Mesodermal cell (in vitro differentiated cells): Measurements from ENCODE around the gene B3GNT9.

Source experiments
- H3K27ac ChIP-seq: 2 replicates; pipeline ENCODE4 v1.7.0; 2013; ENCODE audit warnings: mild to moderate bottlenecking, low read depth, low read length, moderate library complexity; ENCODE audit not compliant: severe bottlenecking
- H3K36me3 ChIP-seq: 2 replicates; pipeline ENCODE4 v1.7.1; 2013; ENCODE audit warnings: mild to moderate bottlenecking, low read length, moderate library complexity; ENCODE audit not compliant: control insufficient read depth, insufficient read depth
- H3K4me1 ChIP-seq: one replicate; pipeline ENCODE4 v1.7.1; 2013; ENCODE audit warnings: mild to moderate bottlenecking, low read length; ENCODE audit not compliant: insufficient read depth, control insufficient read depth, poor library complexity, severe bottlenecking
- H3K4me3 ChIP-seq: 2 replicates; pipeline ENCODE4 v1.7.0; 2013; ENCODE audit warnings: low read length, control low read depth, mild to moderate bottlenecking; ENCODE audit not compliant: insufficient read depth, poor library complexity, severe bottlenecking; ENCODE audit errors: extremely low read depth
- H3K9me3 ChIP-seq: 2 replicates; pipeline ENCODE4 v1.7.1; 2013; ENCODE audit warnings: mild to moderate bottlenecking, low read length, moderate library complexity; ENCODE audit not compliant: control insufficient read depth
- WGBS, 2 experiments: methylation state at CpG; one replicate each; pipeline ENCODE4 v1.1.5; 2013; ENCODE audit warnings: missing lambda C conversion rate in 2 of 2; ENCODE audit not compliant: insufficient coverage in 2 of 2; 5-methylcytosine and 5-hydroxymethylcytosine counted together

Gene B3GNT9

GRCh38 chr16:67177743-67178699, 27.2 kb upstream of the B3GNT9 start:
- Histone ChIP-seq H3K9me3 (no peaks in the 10 kb centered on the region), H3K27ac (no peak overlapping the region), H3K36me3 (peaks cover 31% of the 10 kb centered on the region), H3K4me3 (peak overlapping the region; percentile 18), H3K4me1 (peaks cover 10% of the 10 kb centered on the region)
- WGBS, 2 experiments = 7 to 14% methylated on average over 58 to 60 of the region's 73 CpGs

GRCh38 chr16:67176662-67177061, 25.9 kb upstream of the B3GNT9 start:
- 95 to 96% methylated on average over 12 of the region's 12 CpGs for WGBS, 2 experiments
- peaks cover 31% of the 10 kb centered on the region for H3K36me3 ChIP-seq
- peaks cover 10% of the 10 kb centered on the region for H3K4me1 ChIP-seq
- no peak overlapping the region for H3K27ac ChIP-seq
- H3K9me3 ChIP-seq = no peaks in the 10 kb centered on the region
- H3K4me3 ChIP-seq = no peak overlapping the region

GRCh38 chr16:67174706-67175231, 24.0 kb upstream of the B3GNT9 start:
- Histone ChIP-seq H3K27ac (no peak overlapping the region), H3K4me1 (peaks cover 17% of the 10 kb centered on the region), H3K4me3 (peak overlapping the region; percentile 29), H3K36me3 (peaks cover 18% of the 10 kb centered on the region), H3K9me3 (no peaks in the 10 kb centered on the region)
- WGBS, 2 experiments = 76 to 79% methylated on average over 22 to 31 of the region's 31 CpGs

- H3K4me1 ChIP-seq = peaks cover 20% of the 10 kb centered on the region
- WGBS, 2 experiments = 3 to 4% methylated on average over 59 to 61 of the region's 71 CpGs
- peaks cover 12% of the 10 kb centered on the region for H3K36me3 ChIP-seq
- no peak overlapping the region for H3K27ac ChIP-seq
- no peaks in the 10 kb centered on the region for H3K9me3 ChIP-seq
- peak overlapping the region; percentile 29 for H3K4me3 ChIP-seq
Measured at GRCh38 chr16:67173808-67174705, 23.3 kb upstream of the B3GNT9 start.

GRCh38 chr16:67173323-67173722, 22.5 kb upstream of the B3GNT9 start:
- H3K27ac ChIP-seq = no peak overlapping the region

GRCh38 chr16:67170949-67171649, 20.3 kb upstream of the B3GNT9 start:
- 48 to 51% methylated on average over 12 to 14 of the region's 14 CpGs for WGBS, 2 experiments
- H3K4me3 ChIP-seq = peak overlapping the region; percentile 41
- H3K36me3 ChIP-seq = peaks cover 8% of the 10 kb centered on the region
- H3K27ac ChIP-seq = peak overlapping the region; percentile 84
- H3K4me1 ChIP-seq = peaks cover 20% of the 10 kb centered on the region
- no peaks in the 10 kb centered on the region for H3K9me3 ChIP-seq

More at GRCh38 chr16:67173323-67173722, 22.5 kb upstream of the B3GNT9 start:
- WGBS, 2 experiments = 60 to 89% methylated on average over 1 of the region's 1 CpG
- H3K9me3 ChIP-seq = no peaks in the 10 kb centered on the region
- peaks cover 20% of the 10 kb centered on the region for H3K4me1 ChIP-seq
- H3K4me3 ChIP-seq = peak overlapping the region; percentile 29
- H3K36me3 ChIP-seq = peaks cover 12% of the 10 kb centered on the region

GRCh38 chr16:67170168-67170948, 19.6 kb upstream of the B3GNT9 start, which contains the start of gene NOL3:
Gene NOL3 (plus strand): TSS chr16:67170538.
- Histone ChIP-seq H3K36me3 (peaks cover 5% of the 10 kb centered on the region), H3K4me3 (peak within 1 kb of the TSS; percentile 41), H3K9me3 (no peaks in the 10 kb centered on the region), H3K4me1 (peaks cover 23% of the 10 kb centered on the region), H3K27ac (peak within 1 kb of the TSS; percentile 84)
- WGBS, 2 experiments = 0% methylated on average over 20 to 23 of the region's 50 CpGs

GRCh38 chr16:67169642-67170167, 18.9 kb upstream of the B3GNT9 start:
- 4 to 7% methylated on average over 19 of the region's 24 CpGs for WGBS, 2 experiments
- no peaks in the 10 kb centered on the region for H3K36me3 ChIP-seq
- peak overlapping the region; percentile 41 for H3K4me3 ChIP-seq
- H3K4me1 ChIP-seq = peaks cover 22% of the 10 kb centered on the region
- H3K27ac ChIP-seq = peak overlapping the region; percentile 20
- H3K9me3 ChIP-seq = no peaks in the 10 kb centered on the region

GRCh38 chr16:67169011-67169451, 18.2 kb upstream of the B3GNT9 start:
- Histone ChIP-seq H3K4me1 (peaks cover 22% of the 10 kb centered on the region), H3K4me3 (no peak overlapping the region), H3K36me3 (no peaks in the 10 kb centered on the region), H3K27ac (no peak overlapping the region), H3K9me3 (no peaks in the 10 kb centered on the region)
- whole genome bisulfite sequencing, 2 experiments = 36 to 37% methylated on average over 9 of the region's 9 CpGs
